ENCODE results near the gene RAMP1. TPM values are rescaled to one million over a fixed set of nuclear protein-coding genes. Genes with fewer than 3 reads are reported as not detected.

RAMP1 gene
- total and polyA plus RNA-seq, 9 of the 15 experiments (the other 6 are each of a cell fraction or from before 2014, with no cell fraction given): 0.72 to 0.77 TPM; not detected in 7

DNA sequence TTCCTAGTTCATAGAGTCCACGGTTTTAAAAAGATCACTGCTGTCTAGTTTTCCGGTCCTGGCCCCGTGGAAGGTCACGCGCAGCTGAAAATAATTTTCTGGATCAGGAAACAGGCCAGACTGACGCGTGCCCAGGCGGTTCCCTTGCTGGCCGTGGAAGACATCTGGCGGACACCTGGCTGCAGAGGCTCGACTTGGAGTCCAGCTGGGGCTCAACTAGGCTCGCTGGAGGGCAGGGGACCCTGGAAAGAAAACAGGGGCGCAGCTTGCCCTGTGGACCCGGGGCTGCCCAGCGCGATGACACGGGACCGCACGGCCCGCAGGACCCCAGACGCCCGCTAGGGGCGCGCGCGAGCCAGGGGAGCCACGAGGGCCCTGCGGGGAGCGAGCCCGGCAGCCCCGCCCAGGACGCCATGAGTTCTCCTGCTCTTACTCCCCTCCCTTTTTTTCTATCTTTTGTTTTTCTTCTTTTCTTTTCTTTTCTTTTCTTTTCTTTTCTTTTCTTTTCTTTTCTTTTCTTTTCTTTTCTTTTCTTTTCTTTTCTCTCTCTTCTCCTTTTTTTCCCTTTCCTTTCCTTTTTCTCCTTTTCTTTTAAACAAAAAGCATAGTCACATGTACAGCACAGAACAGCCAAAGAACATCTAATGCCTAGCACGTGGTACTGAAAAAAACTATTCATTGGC is 64.2 kb downstream of the RAMP1 start (continued):
- no peak for TF ChIP-seq FOS (IDR thresholded peaks at IDR 0.05; ENCODE audit: extremely low read depth, insufficient read length)
- TF ChIP-seq MCM3 (IDR thresholded peaks at IDR 0.05): no peak
- TF ChIP-seq TAL1 (IDR thresholded peaks at IDR 0.05): no peak
- no peak for TF ChIP-seq GATAD2B (IDR thresholded peaks at IDR 0.05; ENCODE audit: borderline replicate concordance)
- no peak for TF ChIP-seq POLR2H (tag; IDR thresholded peaks at IDR 0.05; ENCODE audit: low read depth)
- TF ChIP-seq NFATC3 (IDR thresholded peaks at IDR 0.05): 0 out of 2 replicates have a peak, but pooled peaks have one; percentile 57
- peak; percentile 78 for TF ChIP-seq RB1 (IDR thresholded peaks at IDR 0.05; ENCODE audit: low read depth)
- no peak for TF ChIP-seq HSF4 (CRISPR knock-in tag; IDR thresholded peaks at IDR 0.05; ENCODE audit: borderline replicate concordance)
- no peak for TF ChIP-seq ZNF23 (CRISPR knock-in tag; IDR thresholded peaks at IDR 0.05)
- TF ChIP-seq, protein P1, sequence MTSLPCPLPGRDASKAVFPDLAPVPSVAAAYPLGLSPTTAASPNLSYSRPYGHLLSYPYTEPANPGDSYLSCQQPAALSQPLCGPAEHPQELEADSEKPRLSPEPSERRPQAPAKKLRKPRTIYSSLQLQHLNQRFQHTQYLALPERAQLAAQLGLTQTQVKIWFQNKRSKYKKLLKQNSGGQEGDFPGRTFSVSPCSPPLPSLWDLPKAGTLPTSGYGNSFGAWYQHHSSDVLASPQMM (CRISPR knock-in tag; IDR thresholded peaks at IDR 0.05): no peak
- no peak for TF ChIP-seq RBM34 (IDR thresholded peaks at IDR 0.05; ENCODE audit: borderline replicate concordance, insufficient read depth, low read length)
- TF ChIP-seq MCM2 (IDR thresholded peaks at IDR 0.05; ENCODE audit: low read depth): no peak
- no peak for TF ChIP-seq USF1 (CRISPR knock-in tag; IDR thresholded peaks at IDR 0.05)
- no peak for TF ChIP-seq FOXJ3 (CRISPR knock-in tag; IDR thresholded peaks at IDR 0.05)
- TF ChIP-seq SPI1 (IDR thresholded peaks at IDR 0.05; ENCODE audit: borderline replicate concordance, low read depth, low read length): no peak
- TF ChIP-seq JUNB (CRISPR knock-in tag; conservative IDR thresholded peaks at IDR 0.05): no peak
- TF ChIP-seq ZNF140 (CRISPR knock-in tag; IDR thresholded peaks at IDR 0.05): no peak
- TF ChIP-seq NBN (IDR thresholded peaks at IDR 0.05; ENCODE audit: low read depth): no peak
- no peak for TF ChIP-seq ARID2 (IDR thresholded peaks at IDR 0.05)
- TF ChIP-seq MAFG (tag; conservative IDR thresholded peaks at IDR 0.05): no peak
- no peak for TF ChIP-seq XRCC3 (IDR thresholded peaks at IDR 0.05)
- TF ChIP-seq ZNF395 (CRISPR knock-in tag; IDR thresholded peaks at IDR 0.05): no peak
- no peak for TF ChIP-seq BDP1 (IDR thresholded peaks at IDR 0.05; ENCODE audit: insufficient read depth, insufficient read length)
- TF ChIP-seq, protein P2, sequence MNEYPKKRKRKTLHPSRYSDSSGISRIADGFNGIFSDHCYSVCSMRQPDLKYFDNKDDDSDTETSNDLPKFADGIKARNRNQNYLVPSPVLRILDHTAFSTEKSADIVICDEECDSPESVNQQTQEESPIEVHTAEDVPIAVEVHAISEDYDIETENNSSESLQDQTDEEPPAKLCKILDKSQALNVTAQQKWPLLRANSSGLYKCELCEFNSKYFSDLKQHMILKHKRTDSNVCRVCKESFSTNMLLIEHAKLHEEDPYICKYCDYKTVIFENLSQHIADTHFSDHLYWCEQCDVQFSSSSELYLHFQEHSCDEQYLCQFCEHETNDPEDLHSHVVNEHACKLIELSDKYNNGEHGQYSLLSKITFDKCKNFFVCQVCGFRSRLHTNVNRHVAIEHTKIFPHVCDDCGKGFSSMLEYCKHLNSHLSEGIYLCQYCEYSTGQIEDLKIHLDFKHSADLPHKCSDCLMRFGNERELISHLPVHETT (CRISPR knock-in tag; conservative IDR thresholded peaks at IDR 0.05 in 1 of 2, IDR thresholded peaks at IDR 0.05 in 1 of 2): no peak
- no peak for TF ChIP-seq SMARCC2 (IDR thresholded peaks at IDR 0.05; ENCODE audit: low read depth)
- TF ChIP-seq NFYB (IDR thresholded peaks at IDR 0.05; ENCODE audit: extremely low read depth, insufficient read length): no peak
- TF ChIP-seq ZNF707 (CRISPR knock-in tag; conservative IDR thresholded peaks at IDR 0.05): no peak
- no peak for TF ChIP-seq RBM14 (IDR thresholded peaks at IDR 0.05; ENCODE audit: borderline replicate concordance, insufficient read depth, low read depth, low read length)
